Liver (tissue), 9 donors: Measurements from ENCODE around the gene KCNA1. TPM values are rescaled to one million over a fixed set of nuclear protein-coding genes. Genes with fewer than 3 reads are reported as not detected.

Experiments used
- DNase-seq: peaks from one replicate; pipeline ENCODE4 v3.0.0-alpha.2; 2017; ENCODE audit warnings: low spot score
- H3K27ac ChIP-seq, 2 donors: one replicate each; pipeline ENCODE4 v1.7.0; 2013; ENCODE audit warnings: inconsistent platforms in 2 of 2, low read length in 2 of 2, control low read depth in 1 of 2, low read depth in 1 of 2, mild to moderate bottlenecking in 1 of 2
- H3K27me3 ChIP-seq, 4 donors: one replicate each; pipeline versions ENCODE4 v1.6.1 to v1.7.0; 2013; ENCODE audit warnings: low read length in 3 of 4, inconsistent platforms in 1 of 4, mild to moderate bottlenecking in 1 of 4, moderate library complexity in 1 of 4; ENCODE audit not compliant: control insufficient read depth in 4 of 4, insufficient read depth in 4 of 4
- H3K36me3 ChIP-seq, 4 donors: one replicate each; pipeline versions ENCODE4 v1.6.1 to v1.7.0; 2013; ENCODE audit warnings: low read length in 3 of 4, mild to moderate bottlenecking in 3 of 4, low read depth in 1 of 4, moderate library complexity in 1 of 4; ENCODE audit not compliant: control insufficient read depth in 4 of 4, insufficient read depth in 3 of 4
- H3K4me1 ChIP-seq, 4 donors: one replicate each; pipeline versions ENCODE4 v1.6.1 to v1.7.0; 2013; ENCODE audit warnings: low read length in 3 of 4, mild to moderate bottlenecking in 3 of 4, moderate library complexity in 1 of 4; ENCODE audit not compliant: control insufficient read depth in 4 of 4, insufficient read depth in 4 of 4
- H3K4me3 ChIP-seq, 3 donors: one replicate each; pipeline versions ENCODE4 v1.6.1 to v1.7.0; 2013; ENCODE audit warnings: low read length in 3 of 3, control low read depth in 1 of 3, low read depth in 1 of 3, mild to moderate bottlenecking in 1 of 3
- H3K9ac ChIP-seq, 2 donors: one replicate each; pipeline ENCODE4 v1.7.0; 2013; ENCODE audit warnings: low read length in 2 of 2, mild to moderate bottlenecking in 2 of 2, moderate library complexity in 2 of 2, control low read depth in 1 of 2, low read depth in 1 of 2
- H3K9me3 ChIP-seq, 4 donors: one replicate each; pipeline versions ENCODE4 v1.6.1 to v1.7.0; 2013; ENCODE audit warnings: low read length in 3 of 4; ENCODE audit not compliant: control insufficient read depth in 4 of 4
- EGR1 ChIP-seq, 2 donors: IDR thresholded peaks; 2 replicates each; pipeline ENCODE4 v1.6.1; 2016 to 2018; ENCODE audit warnings: antibody characterized with exemption in 2 of 2, low read depth in 2 of 2
- FOXA1 ChIP-seq: IDR thresholded peaks from 2 replicates; pipeline ENCODE4 v1.6.1; 2016; ENCODE audit warnings: antibody characterized with exemption
- FOXA2 ChIP-seq: IDR thresholded peaks from 2 replicates; pipeline ENCODE4 v1.6.1; 2016; ENCODE audit warnings: antibody characterized with exemption
- GABPA ChIP-seq, 2 donors: IDR thresholded peaks in 1 of 2; conservative IDR thresholded peaks in 1 of 2; 2 replicates each; pipeline ENCODE4 v1.6.1; 2016; ENCODE audit warnings: antibody characterized with exemption in 2 of 2, mild to moderate bottlenecking in 1 of 2, moderate library complexity in 1 of 2
- HNF4A ChIP-seq, 2 donors: conservative IDR thresholded peaks; 2 replicates each; pipeline ENCODE4 v1.6.1; 2016; ENCODE audit warnings: antibody characterized with exemption in 2 of 2, mild to moderate bottlenecking in 2 of 2
- HNF4G ChIP-seq: IDR thresholded peaks from 2 replicates; pipeline ENCODE4 v1.6.1; 2016; ENCODE audit warnings: antibody characterized with exemption
- JUND ChIP-seq, 2 donors: IDR thresholded peaks; 2 replicates each; pipeline ENCODE4 v1.6.1; 2016; ENCODE audit warnings: antibody characterized with exemption in 2 of 2
- NR2F2 ChIP-seq: IDR thresholded peaks from 2 replicates; pipeline ENCODE4 v1.6.1; 2016; ENCODE audit warnings: antibody characterized with exemption
- RAD21 ChIP-seq, 2 donors: IDR thresholded peaks; 2 replicates each; pipeline ENCODE4 v1.6.1; 2016; ENCODE audit warnings: antibody characterized with exemption in 2 of 2, mild to moderate bottlenecking in 2 of 2
- REST ChIP-seq: IDR thresholded peaks from 2 replicates; pipeline ENCODE4 v1.6.1; 2016; ENCODE audit warnings: antibody characterized with exemption, mild to moderate bottlenecking
- RXRA ChIP-seq, 2 donors: IDR thresholded peaks; 2 replicates each; pipeline ENCODE4 v1.6.1; 2017 to 2018; ENCODE audit warnings: antibody characterized with exemption in 2 of 2, mild to moderate bottlenecking in 1 of 2
- SP1 ChIP-seq: IDR thresholded peaks from 2 replicates; pipeline ENCODE4 v1.6.1; 2018; ENCODE audit warnings: antibody characterized with exemption, mild to moderate bottlenecking
- TAF1 ChIP-seq: conservative IDR thresholded peaks from 2 replicates; pipeline ENCODE4 v1.6.1; 2016; ENCODE audit warnings: antibody characterized with exemption, mild to moderate bottlenecking
- YY1 ChIP-seq: IDR thresholded peaks from 2 replicates; pipeline ENCODE4 v1.6.1; 2016; ENCODE audit warnings: antibody characterized with exemption, mild to moderate bottlenecking
- WGBS: extraction: QIAGEN DNeasy Blood & Tissue Kit; methylation state at CpG from one replicate; pipeline ENCODE4 v1.1.7; 2013; 5-methylcytosine and 5-hydroxymethylcytosine counted together
- polyA plus RNA-seq, 2 donors: library from polyadenylated mRNA; stranded (reverse) in 1 of 2; unstranded in 1 of 2; fragments of 200-250 nt in 1 of 2; fragments of >200 nt in 1 of 2; fragmentation: Nextera tagmentation in 1 of 2; extraction: Ambion mirVana in 1 of 2; gene quantifications; one replicate each; pipeline versions ENCODE4 v1.2.1 to v1.2.3, GENCODE V29; 2013 to 2015
- total RNA-seq, 2 donors: library from RNA; depleted of rRNA; stranded (reverse); fragments of >200 nt; gene quantifications; one replicate each; pipeline ENCODE4 v1.2.3, GENCODE V29; 2014
- TF ChIP-seq, protein P1 (sequence below): IDR thresholded peaks from 2 replicates; pipeline ENCODE4 v1.6.1; 2016; ENCODE audit warnings: antibody characterized with exemption
- TF ChIP-seq, protein P2 (sequence below): fragments of 150-350 bp; IDR thresholded peaks from 2 replicates; pipeline ENCODE4 v1.5.1; 2017; ENCODE audit warnings: improper control_type of control experiment, low read depth, low read length; ENCODE audit not compliant: missing input control
- TF ChIP-seq, protein P3 (sequence below): IDR thresholded peaks from 2 replicates; pipeline ENCODE4 v1.6.1; 2016; ENCODE audit warnings: antibody characterized with exemption
- TF ChIP-seq, protein P4 (sequence below): IDR thresholded peaks from 2 replicates; pipeline ENCODE4 v1.6.1; 2016; ENCODE audit warnings: antibody characterized with exemption
- donor health status: healthy.
- donor health status: healthy.
- donor health status: healthy.
- donor health status: healthy.
- donor health status: healthy.

Gene KCNA1
- total and polyA plus RNA-seq, 4 donors = not detected

- Histone ChIP-seq H3K9me3 (no peaks in the 10 kb centered on the region), H3K27ac (no peak overlapping the region), H3K4me3 (no peak overlapping the region), H3K9ac (no peak overlapping the region), H3K36me3 (no peaks in the 10 kb centered on the region), H3K4me1 (no peaks in the 10 kb centered on the region), H3K27me3 (peaks cover 0 to 10% (median under 1%) of the 10 kb centered on the region in 4 donors)
- 80% methylated on average over 3 of the region's 3 CpGs for WGBS
- TF ChIP-seq YY1 = no peak
- TF ChIP-seq JUND (IDR thresholded peaks at IDR 0.05) = no peak
- TF ChIP-seq, protein P1, sequence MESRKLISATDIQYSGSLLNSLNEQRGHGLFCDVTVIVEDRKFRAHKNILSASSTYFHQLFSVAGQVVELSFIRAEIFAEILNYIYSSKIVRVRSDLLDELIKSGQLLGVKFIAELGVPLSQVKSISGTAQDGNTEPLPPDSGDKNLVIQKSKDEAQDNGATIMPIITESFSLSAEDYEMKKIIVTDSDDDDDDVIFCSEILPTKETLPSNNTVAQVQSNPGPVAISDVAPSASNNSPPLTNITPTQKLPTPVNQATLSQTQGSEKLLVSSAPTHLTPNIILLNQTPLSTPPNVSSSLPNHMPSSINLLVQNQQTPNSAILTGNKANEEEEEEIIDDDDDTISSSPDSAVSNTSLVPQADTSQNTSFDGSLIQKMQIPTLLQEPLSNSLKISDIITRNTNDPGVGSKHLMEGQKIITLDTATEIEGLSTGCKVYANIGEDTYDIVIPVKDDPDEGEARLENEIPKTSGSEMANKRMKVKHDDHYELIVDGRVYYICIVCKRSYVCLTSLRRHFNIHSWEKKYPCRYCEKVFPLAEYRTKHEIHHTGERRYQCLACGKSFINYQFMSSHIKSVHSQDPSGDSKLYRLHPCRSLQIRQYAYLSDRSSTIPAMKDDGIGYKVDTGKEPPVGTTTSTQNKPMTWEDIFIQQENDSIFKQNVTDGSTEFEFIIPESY = no peak
- no peak for TF ChIP-seq FOXA2
- no peak for TF ChIP-seq HNF4A (conservative IDR thresholded peaks at IDR 0.05)
- no peak for TF ChIP-seq HNF4G
- TF ChIP-seq SP1 = no peak
- TF ChIP-seq RAD21 (IDR thresholded peaks at IDR 0.05) = no peak
- TF ChIP-seq, protein P2, sequence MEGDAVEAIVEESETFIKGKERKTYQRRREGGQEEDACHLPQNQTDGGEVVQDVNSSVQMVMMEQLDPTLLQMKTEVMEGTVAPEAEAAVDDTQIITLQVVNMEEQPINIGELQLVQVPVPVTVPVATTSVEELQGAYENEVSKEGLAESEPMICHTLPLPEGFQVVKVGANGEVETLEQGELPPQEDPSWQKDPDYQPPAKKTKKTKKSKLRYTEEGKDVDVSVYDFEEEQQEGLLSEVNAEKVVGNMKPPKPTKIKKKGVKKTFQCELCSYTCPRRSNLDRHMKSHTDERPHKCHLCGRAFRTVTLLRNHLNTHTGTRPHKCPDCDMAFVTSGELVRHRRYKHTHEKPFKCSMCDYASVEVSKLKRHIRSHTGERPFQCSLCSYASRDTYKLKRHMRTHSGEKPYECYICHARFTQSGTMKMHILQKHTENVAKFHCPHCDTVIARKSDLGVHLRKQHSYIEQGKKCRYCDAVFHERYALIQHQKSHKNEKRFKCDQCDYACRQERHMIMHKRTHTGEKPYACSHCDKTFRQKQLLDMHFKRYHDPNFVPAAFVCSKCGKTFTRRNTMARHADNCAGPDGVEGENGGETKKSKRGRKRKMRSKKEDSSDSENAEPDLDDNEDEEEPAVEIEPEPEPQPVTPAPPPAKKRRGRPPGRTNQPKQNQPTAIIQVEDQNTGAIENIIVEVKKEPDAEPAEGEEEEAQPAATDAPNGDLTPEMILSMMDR = no peak
- no peak for TF ChIP-seq EGR1 (IDR thresholded peaks at IDR 0.05; ENCODE audit: low read depth in 2 of 2)
- TF ChIP-seq GABPA (IDR thresholded peaks at IDR 0.05 in 1 of 2, conservative IDR thresholded peaks at IDR 0.05 in 1 of 2) = no peak
- no peak for TF ChIP-seq RXRA (IDR thresholded peaks at IDR 0.05)
- no peak for TF ChIP-seq NR2F2
- TF ChIP-seq, protein P3, sequence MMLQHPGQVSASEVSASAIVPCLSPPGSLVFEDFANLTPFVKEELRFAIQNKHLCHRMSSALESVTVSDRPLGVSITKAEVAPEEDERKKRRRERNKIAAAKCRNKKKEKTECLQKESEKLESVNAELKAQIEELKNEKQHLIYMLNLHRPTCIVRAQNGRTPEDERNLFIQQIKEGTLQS = no peak
- no peak for TF ChIP-seq REST
- TF ChIP-seq FOXA1 = no peak
- TF ChIP-seq, protein P4, sequence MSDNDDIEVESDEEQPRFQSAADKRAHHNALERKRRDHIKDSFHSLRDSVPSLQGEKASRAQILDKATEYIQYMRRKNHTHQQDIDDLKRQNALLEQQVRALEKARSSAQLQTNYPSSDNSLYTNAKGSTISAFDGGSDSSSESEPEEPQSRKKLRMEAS = no peak
- no peak for TF ChIP-seq TAF1
- DNase-seq = no peak
Observed at GRCh38 chr12:4870423-4870822, 39.3 kb upstream of the KCNA1 start.
